HG02852 (cell line): ENCODE measurements around the gene VPS13C.

Source experiments
- ATAC-seq: cut with Tn5 transposase; IDR thresholded peaks from one replicate; pipeline ENCODE4 v1.9.1; 2021; ENCODE audit warnings: mild to moderate bottlenecking, moderate library complexity; ENCODE audit not compliant: unreplicated experiment

The VPS13C gene

DNA sequence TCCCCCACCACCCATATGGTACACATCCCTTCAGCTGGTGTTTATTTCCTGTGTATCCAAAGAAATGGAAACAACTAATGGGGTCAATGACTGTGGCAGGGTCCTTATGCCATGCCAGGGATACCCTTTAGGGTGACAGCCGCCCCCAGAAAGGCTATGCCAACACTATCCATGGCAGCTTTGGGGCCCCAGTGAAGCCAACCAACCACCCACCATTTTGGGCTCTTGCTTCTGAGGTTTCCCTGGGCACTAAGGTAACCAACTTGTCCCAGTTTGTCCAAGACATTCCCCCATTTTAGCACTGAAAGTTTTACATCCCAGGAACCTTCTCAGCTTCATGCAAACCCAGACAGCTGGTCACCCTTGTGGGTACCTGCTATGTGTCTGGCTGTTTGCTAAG lies 233.1 kb downstream of the VPS13C start:
- ATAC-seq, result no peak

- ATAC-seq, result no peak
These were observed 236.0 kb downstream of the VPS13C start for GRCh38 chr15:61824291-61824690.

- ATAC-seq, result no peak
These were observed 237.7 kb downstream of the VPS13C start for GRCh38 chr15:61822511-61822910.

DNA sequence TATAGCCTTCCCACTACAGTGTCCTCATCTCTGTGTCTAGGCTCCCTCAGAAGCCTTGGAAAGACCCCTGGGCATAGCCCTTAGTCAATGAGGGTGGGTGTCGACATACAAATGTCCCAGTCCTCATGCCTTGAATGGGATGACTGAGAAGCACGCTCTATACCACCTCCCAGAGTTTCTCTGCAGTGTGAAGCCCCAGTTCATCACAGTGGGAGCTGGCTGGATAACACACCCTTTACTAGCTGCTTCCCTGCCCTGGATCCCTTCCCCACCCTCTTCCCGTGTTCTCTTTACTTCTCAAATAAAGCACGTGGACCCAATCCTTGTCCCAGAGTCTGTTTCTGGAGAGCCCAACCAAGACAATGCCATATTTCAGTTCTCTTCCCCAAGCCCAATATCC lies 239.3 kb downstream of the VPS13C start:
- no peak for ATAC-seq

GRCh38 chr15:61820212-61820611 lies 240.0 kb downstream of the VPS13C start:
- no peak for ATAC-seq

DNA sequence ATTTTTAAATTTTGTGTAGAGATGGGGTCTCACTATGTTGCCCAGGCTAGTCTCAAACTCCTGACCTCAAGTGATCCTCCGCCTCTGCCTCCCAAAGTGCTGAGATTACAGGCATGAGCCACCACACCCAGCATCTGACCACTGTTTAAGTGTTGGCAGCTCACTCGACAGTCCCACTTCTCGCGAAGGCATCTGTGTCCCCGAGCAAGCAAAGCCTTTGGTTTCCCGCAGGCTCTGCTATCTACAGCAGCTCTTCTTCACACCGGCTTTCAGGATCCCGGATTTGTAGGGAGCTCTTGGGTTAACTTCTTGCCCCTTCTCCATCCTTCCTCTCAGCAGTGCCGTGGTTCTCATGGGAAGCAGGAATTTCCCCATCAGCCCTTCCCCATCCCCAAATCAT lies 240.9 kb downstream of the VPS13C start:
- ATAC-seq, result no peak

- no peak for ATAC-seq
These were observed 241.4 kb downstream of the VPS13C start for GRCh38 chr15:61818801-61819200.

GRCh38 chr15:61816856-61817255 lies 243.4 kb downstream of the VPS13C start:
- no peak for ATAC-seq

DNA sequence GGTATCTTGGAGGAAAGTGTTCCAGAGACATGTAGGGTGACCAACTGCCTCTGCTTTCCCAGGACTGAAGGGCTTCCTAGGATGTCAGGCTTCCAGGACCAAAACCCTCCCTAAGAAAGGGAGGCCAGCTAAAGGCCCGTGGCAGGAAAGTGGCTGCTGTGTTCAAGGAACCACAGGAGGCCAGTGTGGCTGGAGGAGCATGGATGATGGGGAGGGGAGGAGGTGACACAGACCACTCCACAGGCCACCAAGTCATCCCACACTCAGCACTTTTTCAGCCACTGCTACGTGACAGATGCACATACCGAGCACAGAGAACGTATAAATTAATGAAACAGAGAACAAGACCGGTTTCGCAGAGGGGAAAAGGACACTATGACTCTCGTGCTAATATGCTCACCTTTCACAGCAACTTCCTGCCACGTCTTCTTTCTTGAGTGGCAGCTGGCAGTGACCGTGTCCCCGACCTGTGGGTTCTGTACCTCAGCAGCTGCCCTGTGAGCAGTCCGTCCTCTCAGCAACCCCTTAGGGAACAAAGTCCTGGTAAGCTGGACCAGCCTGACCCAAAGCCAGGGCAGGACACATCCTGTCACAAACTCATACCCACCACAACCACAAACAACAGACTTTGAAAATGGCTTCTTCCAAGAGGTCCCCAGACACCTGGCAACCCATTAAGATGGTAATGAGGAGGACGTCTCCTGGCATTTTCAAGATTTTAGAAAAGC lies 244.7 kb downstream of the VPS13C start:
- no peak for ATAC-seq

- ATAC-seq, result no peak
These were observed 247.8 kb downstream of the VPS13C start for GRCh38 chr15:61812476-61812875.

GRCh38 chr15:61811952-61812351 lies 248.3 kb downstream of the VPS13C start:
- ATAC-seq, result no peak

DNA sequence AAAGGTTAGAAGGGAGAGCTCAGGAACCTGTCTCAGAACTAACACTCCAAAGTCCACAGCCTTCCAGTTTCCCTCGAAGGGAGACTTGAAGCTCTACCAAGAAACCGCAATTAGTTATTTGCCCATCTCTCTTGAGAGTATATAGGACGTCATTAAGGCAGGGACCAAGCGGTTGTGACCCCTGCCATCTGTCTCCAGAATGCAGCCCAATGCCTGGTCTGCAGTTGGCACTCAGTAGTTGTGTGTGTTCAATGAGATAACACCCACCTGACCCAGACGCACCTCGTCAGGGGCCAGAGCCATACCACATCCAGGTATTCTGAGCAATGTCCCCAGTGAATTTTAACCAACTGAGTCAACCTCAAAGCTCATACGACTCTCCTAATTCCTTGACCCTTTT lies 251.0 kb downstream of the VPS13C start:
- no peak for ATAC-seq

GRCh38 chr15:61807281-61807929 lies 252.8 kb downstream of the VPS13C start:
- no peak for ATAC-seq
